Aorta (tissue), 5 donors: ENCODE results near the gene HSPA1L. TPM values are rescaled to one million over a fixed set of nuclear protein-coding genes. Genes with fewer than 3 reads are reported as not detected.
"Not testable (repeated sequence)": the region's sequence is repeated elsewhere in the genome, so short reads cannot be mapped to it uniquely, and the experiment has no call there.

Experiments
- ATAC-seq: fragments of 200-7000 bp; cut with Tn5 transposase; one replicate; pipeline ENCODE4 v1.9.1; 2022; ENCODE audit warnings: moderate library complexity; ENCODE audit not compliant: low FRiP score
- DNase-seq, 2 donors: peaks; one replicate each; pipeline ENCODE4 v3.0.0-alpha.2; 2020
- H3K27ac ChIP-seq, 2 donors: one replicate each; pipeline ENCODE4 v1.5.1; 2013; ENCODE audit warnings: low read length in 2 of 2, mild to moderate bottlenecking in 2 of 2, moderate library complexity in 2 of 2, control low read depth in 1 of 2, inconsistent platforms in 1 of 2, low read depth in 1 of 2
- H3K27me3 ChIP-seq, 2 donors: one replicate each; pipeline ENCODE4 v1.6.1; 2013; ENCODE audit warnings: control low read depth in 1 of 2, low read length in 1 of 2, mild to moderate bottlenecking in 1 of 2, moderate library complexity in 1 of 2; ENCODE audit not compliant: insufficient read depth in 2 of 2, control insufficient read depth in 1 of 2
- H3K36me3 ChIP-seq, 2 donors: one replicate each; pipeline ENCODE4 v1.6.1; 2013; ENCODE audit warnings: control low read depth in 1 of 2, low read length in 1 of 2, mild to moderate bottlenecking in 1 of 2; ENCODE audit not compliant: insufficient read depth in 2 of 2, control insufficient read depth in 1 of 2
- H3K4me1 ChIP-seq, 2 donors: one replicate each; pipeline ENCODE4 v1.6.1; 2013; ENCODE audit warnings: low read length in 2 of 2, control low read depth in 1 of 2, mild to moderate bottlenecking in 1 of 2, moderate library complexity in 1 of 2; ENCODE audit not compliant: insufficient read depth in 2 of 2, control insufficient read depth in 1 of 2
- H3K4me3 ChIP-seq, 2 donors: one replicate each; pipeline ENCODE4 v1.5.1; 2013; ENCODE audit warnings: low read length in 2 of 2, control low read depth in 1 of 2, mild to moderate bottlenecking in 1 of 2
- H3K9me3 ChIP-seq: one replicate; pipeline ENCODE4 v1.6.1; 2013; ENCODE audit warnings: mild to moderate bottlenecking, low read length; ENCODE audit not compliant: control insufficient read depth
- WGBS, 2 donors: extraction: QIAGEN DNeasy Blood & Tissue Kit; methylation state at CpG; one replicate each; pipeline ENCODE4 v1.1.7; 2013; 5-methylcytosine and 5-hydroxymethylcytosine counted together
- intact Hi-C, 2 donors: fragments of 100-400 bp; cut with DNase I; formaldehyde crosslinking; loops; one replicate each; pipeline versions ENCODE4 v1.14.2 to v1.15.0; 2022
- long read RNA-seq, 2 donors: library from polyadenylated mRNA; unstranded; transcript quantifications; one replicate each; pipeline ENCODE4 v2.0.0, GENCODE V29; 2020 to 2021
- polyA plus RNA-seq, 2 donors: library from polyadenylated mRNA; stranded (reverse); fragments of 200-250 nt; gene quantifications; one replicate each; pipeline ENCODE4 v1.2.3, GENCODE V29; 2013
- total RNA-seq, 2 donors: library from RNA; stranded (reverse); fragmentation: NEBNext Ultra II Directional; extraction: Animal tissue kit (Norgen Biotek cat#: 25700); gene quantifications; one replicate each; pipeline ENCODE4 v1.2.1, GENCODE V29; 2021
- donor health status: healthy with polysubstance abuse.
- donor health status: Bipolar disorder and iron deficiency.
- donor health status: DM: no; HTN: no; CAD: no.
- donor health status: DM: no; HTN: no; CAD: no.
- donor health status: DM: yes; HTN: yes; CAD: no.

Gene HSPA1L
- total RNA-seq (1 to 10 TPM; 1.9 TPM), polyA plus RNA-seq (1 to 10 TPM; 1.3 to 2.1 TPM)
- long read RNA-seq, donor 1, partial matches to known transcripts = 2 of 8 reads
- long read RNA-seq, donor 1, other reads (novel, unspliced or antisense) = 6 of 8 reads
- long read RNA-seq, donor 2 = 0 reads

DNA sequence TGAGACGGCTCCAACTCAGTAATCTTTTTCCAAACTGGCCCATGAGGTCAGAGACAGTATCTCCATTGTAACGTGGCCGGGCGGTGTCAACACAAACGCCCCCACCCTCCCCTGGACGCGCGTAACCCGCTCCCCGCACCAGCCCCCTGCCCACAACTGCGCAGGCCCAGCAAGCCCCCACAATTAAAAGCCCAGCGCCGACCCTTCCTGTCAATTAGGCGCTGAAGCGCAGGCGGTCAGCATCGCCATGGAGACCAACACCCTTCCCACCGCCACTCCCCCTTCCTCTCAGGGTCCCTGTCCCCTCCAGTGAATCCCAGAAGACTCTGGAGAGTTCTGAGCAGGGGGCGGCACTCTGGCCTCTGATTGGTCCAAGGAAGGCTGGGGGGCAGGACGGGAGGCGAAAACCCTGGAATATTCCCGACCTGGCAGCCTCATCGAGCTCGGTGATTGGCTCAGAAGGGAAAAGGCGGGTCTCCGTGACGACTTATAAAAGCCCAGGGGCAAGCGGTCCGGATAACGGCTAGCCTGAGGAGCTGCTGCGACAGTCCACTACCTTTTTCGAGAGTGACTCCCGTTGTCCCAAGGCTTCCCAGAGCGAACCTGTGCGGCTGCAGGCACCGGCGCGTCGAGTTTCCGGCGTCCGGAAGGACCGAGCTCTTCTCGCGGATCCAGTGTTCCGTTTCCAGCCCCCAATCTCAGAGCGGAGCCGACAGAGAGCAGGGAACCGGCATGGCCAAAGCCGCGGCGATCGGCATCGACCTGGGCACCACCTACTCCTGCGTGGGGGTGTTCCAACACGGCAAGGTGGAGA, at the start of gene HSPA1L, which contains the start of gene HSPA1A:
Gene HSPA1L (minus strand): TSS at position 259 of the 814 bp plus-strand sequence. CDS start 3,311 bp downstream, outside the sequence.
Gene HSPA1A (plus strand): TSS at position 519 of the 814 bp plus-strand sequence. CDS start 214 bp downstream, at position 733.
- no peaks in the 10 kb centered on the region for H3K9me3 ChIP-seq
- ATAC-seq (peak; percentile 90), DNase-seq (peak; percentile 98)
- 1% methylated on average over 56 of the region's 56 CpGs for WGBS, 2 donors
- intact Hi-C loops = no loop called here
- no peaks in the 10 kb centered on the region for H3K36me3 ChIP-seq
- H3K27me3 ChIP-seq = no peaks in the 10 kb centered on the region
- peak within 1 kb of the TSS; percentile 78 to 99 for H3K27ac ChIP-seq
- H3K4me1 ChIP-seq = peaks cover 0 to 4% of the 10 kb centered on the region in 2 donors
- H3K4me3 ChIP-seq = peak within 1 kb of the TSS; percentile 36 to 39

DNA sequence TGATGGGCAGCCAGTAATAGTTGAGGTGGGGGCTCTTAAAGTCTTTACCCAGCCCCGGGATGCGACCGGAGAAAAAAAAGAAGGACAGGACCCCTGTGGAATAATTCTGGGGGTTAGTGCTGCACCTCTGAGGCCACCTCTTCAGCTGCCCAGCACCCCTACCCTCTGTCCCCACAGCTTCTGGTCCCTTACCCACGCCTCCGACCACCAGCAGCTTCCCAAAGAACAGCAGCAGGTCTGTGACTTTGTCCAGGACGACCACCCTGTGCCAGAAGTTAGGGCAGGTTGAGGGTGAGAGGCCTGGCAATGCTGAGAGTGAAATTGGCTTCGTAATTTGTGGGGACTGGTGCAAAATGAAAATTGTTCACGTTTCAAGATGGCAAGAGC, 49.7 kb upstream of the HSPA1L start:
- H3K4me3 ChIP-seq = no peak overlapping the region
- no peaks in the 10 kb centered on the region for H3K9me3 ChIP-seq
- DNase-seq = no peak
- no peaks in the 10 kb centered on the region for H3K36me3 ChIP-seq
- ATAC-seq = no peak
- H3K27me3 ChIP-seq = no peaks in the 10 kb centered on the region
- H3K27ac ChIP-seq = no peak overlapping the region
- H3K4me1 ChIP-seq = no peaks in the 10 kb centered on the region
- intact Hi-C loops = loop anchor here in 1 of 2 donors (10.0 kb wide), 1 partner anchor 180 kb away; the partner anchor contains the start of gene LY6G5C
- 81 to 82% methylated on average over 8 of the region's 8 CpGs for WGBS, 2 donors

- ATAC-seq = not testable (repeated sequence)
- WGBS, 2 donors = 20 to 22% methylated on average over 16 of the region's 16 CpGs
- H3K27ac ChIP-seq = peak overlapping the region in 1 of 2 donors; percentile 10
Measured at GRCh38 chr6:31864123-31864562, 49.1 kb upstream of the HSPA1L start.

DNA sequence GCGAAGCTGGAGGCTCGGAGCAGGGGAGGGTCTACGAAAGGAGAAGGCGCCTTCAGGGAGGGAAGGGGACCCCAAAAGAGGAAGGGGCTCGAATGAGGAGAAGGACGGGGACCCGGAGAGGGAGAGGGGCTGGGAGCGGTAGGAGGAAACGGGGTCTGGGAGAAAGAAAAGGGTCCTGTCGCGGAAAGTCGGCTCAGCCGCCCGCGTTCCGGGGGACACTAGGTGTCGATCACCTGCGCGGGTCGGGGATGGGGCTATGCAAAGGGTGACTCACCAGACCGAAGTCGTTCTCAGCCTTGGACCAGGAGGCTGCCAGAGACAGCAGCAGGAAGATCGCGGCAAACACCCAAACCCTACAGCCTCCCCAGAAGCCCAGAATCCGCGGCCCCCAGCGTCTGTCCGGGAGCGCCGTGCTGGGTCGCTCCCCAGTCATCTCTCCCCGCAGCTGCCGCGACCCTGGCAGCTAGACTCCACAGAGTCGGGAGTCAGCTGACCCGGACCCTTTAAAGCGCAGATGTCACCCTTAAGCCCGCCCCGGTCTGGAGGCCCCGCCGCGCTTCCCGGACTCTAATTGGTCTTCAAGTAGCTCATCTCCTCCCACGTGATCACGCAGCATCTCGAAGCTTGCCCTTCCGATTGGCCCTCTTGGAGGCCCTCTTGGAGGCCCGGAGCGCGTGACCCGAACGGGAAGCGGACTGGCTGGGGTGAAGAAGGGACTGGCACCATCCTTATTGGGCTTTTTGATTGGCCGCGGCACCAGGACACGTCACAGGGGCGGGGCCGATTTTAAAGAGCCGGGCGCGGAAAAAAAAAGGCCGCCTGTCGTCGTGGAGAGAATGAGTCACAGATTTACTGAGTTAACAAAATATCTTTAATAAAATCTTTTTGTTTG, 47.5 kb upstream of the HSPA1L start, which contains the start of gene NEU1:
Gene NEU1 (minus strand): TSS at position 478 of the 892 bp plus-strand sequence. CDS start 45 bp downstream, at position 433.
- Histone ChIP-seq H3K4me3 (peak within 1 kb of the TSS; percentile 43 to 48), H3K36me3 (no peaks in the 10 kb centered on the region), H3K4me1 (no peaks in the 10 kb centered on the region), H3K27me3 (no peaks in the 10 kb centered on the region), H3K9me3 (no peaks in the 10 kb centered on the region), H3K27ac (peak within 1 kb of the TSS in 1 of 2 donors; percentile 74)
- DNase-seq (peak; percentile 99 to 100), ATAC-seq (peak; percentile 98)
- WGBS, 2 donors = 0 to 1% methylated on average over 58 to 64 of the region's 64 CpGs
- intact Hi-C loops = loop anchor here in 1 of 2 donors (2.0 to 10.0 kb wide), 2 partner anchors 28 to 178 kb away; partner anchors contain the start of gene LY6G5C

More at GRCh38 chr6:31864123-31864562, 49.1 kb upstream of the HSPA1L start:
- DNase-seq, H3K4me3 ChIP-seq, H3K27me3 ChIP-seq, H3K36me3 ChIP-seq, H3K9me3 ChIP-seq, H3K4me1 ChIP-seq: not testable (repeated sequence)
- intact Hi-C loops = loop anchor here in 1 of 2 donors (10.0 kb wide), 1 partner anchor 179 kb away; the partner anchor contains the start of gene LY6G5C

- WGBS, 2 donors = 39 to 40% methylated on average over 17 of the region's 17 CpGs
- intact Hi-C loops = loop anchor here in 1 of 2 donors (2.0 to 10.0 kb wide), 2 partner anchors 27 to 177 kb away; partner anchors contain the start of gene LY6G5C
- DNase-seq (no peak), ATAC-seq (no peak)
- H3K27me3 ChIP-seq = no peaks in the 10 kb centered on the region
- H3K9me3 ChIP-seq = no peaks in the 10 kb centered on the region
- H3K36me3 ChIP-seq = peaks cover 0 to 2% of the 10 kb centered on the region in 2 donors
- H3K4me3 ChIP-seq = peak overlapping the region; percentile 39 to 48
- H3K27ac ChIP-seq = no peak overlapping the region
- H3K4me1 ChIP-seq = no peaks in the 10 kb centered on the region
Measured at GRCh38 chr6:31861919-31862343, 46.8 kb upstream of the HSPA1L start.

- intact Hi-C loops = loop anchor here in 1 of 2 donors (10.0 kb wide), 1 partner anchor 176 kb away; the partner anchor contains the start of gene LY6G5C
- H3K9me3 ChIP-seq = no peaks in the 10 kb centered on the region
- H3K36me3 ChIP-seq = peaks cover 0 to 2% of the 10 kb centered on the region in 2 donors
- H3K27ac ChIP-seq = no peak overlapping the region
- no peaks in the 10 kb centered on the region for H3K27me3 ChIP-seq
- no peaks in the 10 kb centered on the region for H3K4me1 ChIP-seq
- ATAC-seq (no peak), DNase-seq (no peak)
- no peak overlapping the region for H3K4me3 ChIP-seq
- WGBS, 2 donors = 92% methylated on average over 7 of the region's 7 CpGs
Measured at GRCh38 chr6:31861150-31861549, 46.1 kb upstream of the HSPA1L start.

DNA sequence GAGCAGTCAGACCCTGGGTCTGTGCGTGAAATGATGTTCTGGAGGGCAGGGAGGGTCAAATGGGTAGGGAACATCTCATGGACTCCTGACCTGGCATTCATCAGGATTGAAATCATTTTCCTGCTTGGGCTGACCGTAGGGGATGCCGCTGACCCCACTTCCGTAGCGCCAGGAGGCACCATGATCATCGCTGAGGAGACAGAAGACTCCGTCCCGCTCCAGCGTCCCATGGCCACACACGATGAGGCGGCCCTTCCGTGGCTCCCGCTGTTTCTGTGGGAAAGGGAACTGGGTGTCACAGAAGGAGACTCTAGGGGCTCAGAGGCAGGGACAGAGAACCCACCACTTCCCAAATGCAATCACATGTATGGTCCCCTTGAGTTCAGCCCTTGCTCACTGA, 45.3 kb upstream of the HSPA1L start:
- H3K4me1 ChIP-seq = no peaks in the 10 kb centered on the region
- H3K27ac ChIP-seq = no peak overlapping the region
- intact Hi-C loops = loop anchor here in 1 of 2 donors (10.0 kb wide), 1 partner anchor 176 kb away; the partner anchor contains the start of gene LY6G5C
- DNase-seq (no peak), ATAC-seq (no peak)
- peaks cover 0 to 2% of the 10 kb centered on the region in 2 donors for H3K36me3 ChIP-seq
- WGBS, 2 donors = 91 to 94% methylated on average over 13 of the region's 13 CpGs
- no peaks in the 10 kb centered on the region for H3K27me3 ChIP-seq
- H3K4me3 ChIP-seq = no peak overlapping the region
- no peaks in the 10 kb centered on the region for H3K9me3 ChIP-seq

DNA sequence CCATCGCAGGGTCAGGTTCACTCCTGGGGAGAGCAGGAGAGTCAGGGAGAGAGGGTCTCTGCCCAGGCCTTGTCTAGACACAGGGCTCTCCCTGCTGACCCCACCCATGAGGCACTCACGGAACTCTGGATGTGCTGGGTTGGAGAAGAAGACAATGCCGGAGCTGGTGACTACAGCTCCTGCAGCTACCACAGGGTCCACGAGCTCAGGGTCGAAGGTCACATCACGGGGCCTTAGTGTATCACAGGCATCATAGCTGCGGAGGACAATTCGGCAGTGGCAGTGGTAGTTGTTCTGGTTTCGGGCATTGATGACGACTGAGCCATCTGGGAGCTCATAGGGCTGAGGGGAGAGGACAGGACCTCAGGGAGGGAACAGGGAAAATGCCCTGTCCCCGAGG, 44.8 kb upstream of the HSPA1L start:
- Histone ChIP-seq H3K9me3 (no peaks in the 10 kb centered on the region), H3K4me1 (no peaks in the 10 kb centered on the region), H3K4me3 (no peak overlapping the region), H3K27me3 (no peaks in the 10 kb centered on the region), H3K36me3 (peaks cover 0 to 2% of the 10 kb centered on the region in 2 donors), H3K27ac (no peak overlapping the region)
- 90 to 93% methylated on average over 11 of the region's 11 CpGs for WGBS, 2 donors
- DNase-seq = no peak
- no peak for ATAC-seq
- intact Hi-C loops = loop anchor here in 1 of 2 donors (10.0 kb wide), 1 partner anchor 175 kb away; the partner anchor contains the start of gene LY6G5C
